ENCODE data around the gene ZRANB3.

DNA sequence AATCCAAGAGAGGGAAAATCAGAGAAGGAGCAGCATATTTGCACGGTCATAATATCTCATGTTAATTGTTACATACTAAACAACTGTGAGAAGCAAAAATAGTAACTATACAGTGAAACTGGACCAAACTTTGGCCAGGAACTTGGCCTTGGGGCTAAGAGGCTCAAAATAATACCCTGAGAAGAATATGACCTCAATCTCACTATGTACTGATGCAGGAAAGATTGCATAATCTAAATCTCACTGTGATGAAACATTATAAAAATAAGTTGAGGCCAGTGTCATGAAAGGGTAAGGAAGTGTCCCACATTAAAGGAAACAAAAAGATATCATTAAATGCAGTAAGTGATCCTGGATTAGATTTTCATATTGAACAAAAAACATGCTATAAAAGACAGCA is 36.5 kb downstream of the ZRANB3 start:
- TF ChIP-seq, protein P1, sequence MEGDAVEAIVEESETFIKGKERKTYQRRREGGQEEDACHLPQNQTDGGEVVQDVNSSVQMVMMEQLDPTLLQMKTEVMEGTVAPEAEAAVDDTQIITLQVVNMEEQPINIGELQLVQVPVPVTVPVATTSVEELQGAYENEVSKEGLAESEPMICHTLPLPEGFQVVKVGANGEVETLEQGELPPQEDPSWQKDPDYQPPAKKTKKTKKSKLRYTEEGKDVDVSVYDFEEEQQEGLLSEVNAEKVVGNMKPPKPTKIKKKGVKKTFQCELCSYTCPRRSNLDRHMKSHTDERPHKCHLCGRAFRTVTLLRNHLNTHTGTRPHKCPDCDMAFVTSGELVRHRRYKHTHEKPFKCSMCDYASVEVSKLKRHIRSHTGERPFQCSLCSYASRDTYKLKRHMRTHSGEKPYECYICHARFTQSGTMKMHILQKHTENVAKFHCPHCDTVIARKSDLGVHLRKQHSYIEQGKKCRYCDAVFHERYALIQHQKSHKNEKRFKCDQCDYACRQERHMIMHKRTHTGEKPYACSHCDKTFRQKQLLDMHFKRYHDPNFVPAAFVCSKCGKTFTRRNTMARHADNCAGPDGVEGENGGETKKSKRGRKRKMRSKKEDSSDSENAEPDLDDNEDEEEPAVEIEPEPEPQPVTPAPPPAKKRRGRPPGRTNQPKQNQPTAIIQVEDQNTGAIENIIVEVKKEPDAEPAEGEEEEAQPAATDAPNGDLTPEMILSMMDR (IDR thresholded peaks at IDR 0.05): no peak
- TF ChIP-seq POLR2A (IDR thresholded peaks at IDR 0.05) (no peak), EP300 (IDR thresholded peaks at IDR 0.05) (no peak)

Measured in tibial nerve (tissue), 4 donors.